Activated naive CD8-positive, alpha-beta T cell treated with anti-CD3 and anti-CD28 coated beads, Interleukin-2, amount 50 U/mL, for 24 hours (primary cell): ENCODE data around the gene FEM1A.
"Not testable (repeated sequence)": the region's sequence is repeated elsewhere in the genome, so short reads cannot be mapped to it uniquely, and the experiment has no call there.

Experiments used
- ATAC-seq: fragments of 150-1000 bp; cut with Tn5 transposase; one replicate; pipeline ENCODE4 v1.10.0; 2021
- DNase-seq: peaks from one replicate; pipeline ENCODE4 v3.0.0; 2021
- H3K27ac Mint-ChIP-seq: one replicate; pipeline ENCODE4 v1.8.0; 2021; ENCODE audit warnings: mild to moderate bottlenecking, mixed read lengths
- H3K27me3 Mint-ChIP-seq: one replicate; pipeline ENCODE4 v1.8.0; 2021; ENCODE audit warnings: mixed read lengths
- H3K36me3 Mint-ChIP-seq: one replicate; pipeline ENCODE4 v1.8.0; 2021; ENCODE audit warnings: low read depth, mixed read lengths
- H3K4me1 Mint-ChIP-seq: one replicate; pipeline ENCODE4 v1.8.0; 2021; ENCODE audit warnings: mixed read lengths
- H3K4me3 Mint-ChIP-seq: one replicate; pipeline ENCODE4 v1.8.0; 2021; ENCODE audit warnings: mild to moderate bottlenecking, moderate library complexity, mixed read lengths
- H3K9me3 Mint-ChIP-seq: one replicate; pipeline ENCODE4 v1.8.0; 2021; ENCODE audit warnings: mixed read lengths

FEM1A gene

DNA sequence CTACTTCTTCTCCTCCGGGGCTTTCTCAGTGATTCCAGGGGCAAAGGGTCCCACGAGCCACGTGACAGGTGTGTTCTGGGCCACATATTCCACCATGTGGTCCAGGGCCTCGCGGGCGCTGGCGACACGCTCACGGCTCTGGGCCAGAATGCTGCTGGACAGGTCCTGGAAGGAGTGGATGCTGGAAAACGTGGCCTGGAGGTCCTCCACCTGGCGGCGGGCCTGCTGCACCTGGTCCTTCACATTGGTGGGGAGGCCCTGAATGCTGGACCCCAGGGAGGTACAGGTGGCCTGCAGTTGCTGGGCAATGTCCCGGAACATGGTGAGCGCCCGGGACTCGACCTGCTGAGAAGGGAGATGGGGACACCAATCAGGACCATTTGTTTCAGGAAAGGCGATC is 47.7 kb downstream of the FEM1A start:
- H3K9me3 Mint-ChIP-seq: no peaks in the 10 kb centered on the region
- H3K27me3 Mint-ChIP-seq: no peaks in the 10 kb centered on the region
- H3K4me3 Mint-ChIP-seq: no peak overlapping the region
- no peak for DNase-seq
- ATAC-seq: no peak
- no peaks in the 10 kb centered on the region for H3K36me3 Mint-ChIP-seq
- no peak overlapping the region for H3K27ac Mint-ChIP-seq
- peaks cover 19% of the 10 kb centered on the region for H3K4me1 Mint-ChIP-seq

DNA sequence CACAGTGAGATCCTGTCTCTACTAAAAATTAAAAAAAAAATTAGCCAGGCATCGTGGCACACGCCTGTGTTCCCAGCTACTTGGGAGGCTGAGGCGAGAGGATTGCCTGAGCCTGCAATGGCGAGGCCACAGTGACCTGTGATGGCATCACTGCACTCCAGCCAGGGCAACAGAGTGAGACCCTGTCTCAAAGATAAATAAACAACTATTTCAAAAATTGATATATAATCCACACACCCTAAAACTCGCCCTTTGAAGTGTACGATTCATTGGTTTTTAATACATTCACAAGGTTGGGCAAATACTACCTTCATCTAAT is 52.1 kb downstream of the FEM1A start:
- H3K27me3 Mint-ChIP-seq: no peaks in the 10 kb centered on the region
- DNase-seq: no peak
- peaks cover 2% of the 10 kb centered on the region for H3K36me3 Mint-ChIP-seq
- H3K4me1 Mint-ChIP-seq: peaks cover 14% of the 10 kb centered on the region
- H3K4me3 Mint-ChIP-seq: no peak overlapping the region
- no peak for ATAC-seq
- H3K9me3 Mint-ChIP-seq: no peaks in the 10 kb centered on the region
- H3K27ac Mint-ChIP-seq: no peak overlapping the region

DNA sequence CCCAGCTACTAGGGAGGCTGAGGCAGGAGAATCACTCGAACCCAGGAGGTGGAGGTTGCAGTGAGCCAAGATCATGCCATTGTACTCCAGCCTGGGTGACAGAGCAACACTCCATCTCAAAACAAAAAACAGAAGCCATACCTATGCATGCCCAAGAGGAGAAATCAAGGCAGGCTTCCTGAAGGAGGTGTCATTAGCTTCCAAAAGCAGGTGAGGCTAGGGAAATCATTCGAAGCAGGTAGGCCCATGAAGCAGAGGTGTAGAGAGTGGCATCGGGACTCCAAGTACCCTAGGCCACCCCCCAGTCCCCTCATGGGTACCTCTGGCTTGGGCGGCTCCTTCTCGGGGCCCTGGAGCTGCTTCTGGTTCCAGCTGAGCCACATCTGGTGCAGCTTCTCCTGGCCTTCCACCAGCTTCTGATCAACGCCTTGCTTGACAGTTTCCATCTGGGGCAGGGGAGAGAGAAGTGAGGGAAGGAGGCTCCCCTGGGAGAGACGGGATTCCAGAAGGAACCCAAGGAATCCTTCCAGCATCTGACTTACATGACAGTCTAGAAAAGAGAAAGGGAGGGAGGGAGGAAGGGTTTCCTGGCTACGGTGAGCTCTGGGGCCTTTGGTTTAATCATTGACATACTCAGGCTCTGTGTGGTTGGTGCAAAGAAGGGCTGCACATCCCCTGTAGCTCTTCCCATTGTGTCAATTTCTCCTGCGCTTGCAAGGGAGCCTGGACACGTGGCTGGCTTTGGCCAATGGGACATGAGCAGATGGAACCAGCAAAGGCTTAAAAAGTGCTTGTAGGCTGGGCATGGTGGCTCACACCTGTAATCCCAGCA is 53.0 kb downstream of the FEM1A start:
- Mint-ChIP-seq H3K4me3 (no peak overlapping the region), H3K36me3 (peaks cover 2% of the 10 kb centered on the region), H3K27ac (no peak overlapping the region), H3K27me3 (no peaks in the 10 kb centered on the region), H3K9me3 (no peaks in the 10 kb centered on the region), H3K4me1 (peaks cover 14% of the 10 kb centered on the region)
- no peak for ATAC-seq
- no peak for DNase-seq

DNA sequence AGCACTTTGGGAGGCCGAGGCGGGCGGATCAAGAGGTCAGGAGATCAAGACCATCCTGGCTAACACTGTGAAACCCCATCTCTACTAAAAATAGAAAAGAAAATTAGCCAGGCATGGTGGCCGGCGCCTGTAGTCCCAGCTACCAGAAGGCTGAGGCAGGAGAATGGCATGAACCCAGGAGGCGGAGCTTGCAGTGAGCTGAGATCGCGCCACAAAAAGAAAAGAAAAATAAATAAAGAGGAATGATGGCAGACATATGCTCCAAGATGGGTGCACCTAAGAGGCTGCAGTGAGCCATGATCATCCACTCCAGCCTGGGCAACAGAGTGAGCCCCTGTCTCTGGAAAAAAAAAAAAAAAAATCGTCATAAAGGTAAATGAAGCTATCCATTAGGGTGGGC is 54.4 kb downstream of the FEM1A start:
- H3K27me3 Mint-ChIP-seq, H3K9me3 Mint-ChIP-seq, H3K36me3 Mint-ChIP-seq, DNase-seq, H3K4me3 Mint-ChIP-seq, H3K4me1 Mint-ChIP-seq, H3K27ac Mint-ChIP-seq, ATAC-seq: not testable (repeated sequence)

DNA sequence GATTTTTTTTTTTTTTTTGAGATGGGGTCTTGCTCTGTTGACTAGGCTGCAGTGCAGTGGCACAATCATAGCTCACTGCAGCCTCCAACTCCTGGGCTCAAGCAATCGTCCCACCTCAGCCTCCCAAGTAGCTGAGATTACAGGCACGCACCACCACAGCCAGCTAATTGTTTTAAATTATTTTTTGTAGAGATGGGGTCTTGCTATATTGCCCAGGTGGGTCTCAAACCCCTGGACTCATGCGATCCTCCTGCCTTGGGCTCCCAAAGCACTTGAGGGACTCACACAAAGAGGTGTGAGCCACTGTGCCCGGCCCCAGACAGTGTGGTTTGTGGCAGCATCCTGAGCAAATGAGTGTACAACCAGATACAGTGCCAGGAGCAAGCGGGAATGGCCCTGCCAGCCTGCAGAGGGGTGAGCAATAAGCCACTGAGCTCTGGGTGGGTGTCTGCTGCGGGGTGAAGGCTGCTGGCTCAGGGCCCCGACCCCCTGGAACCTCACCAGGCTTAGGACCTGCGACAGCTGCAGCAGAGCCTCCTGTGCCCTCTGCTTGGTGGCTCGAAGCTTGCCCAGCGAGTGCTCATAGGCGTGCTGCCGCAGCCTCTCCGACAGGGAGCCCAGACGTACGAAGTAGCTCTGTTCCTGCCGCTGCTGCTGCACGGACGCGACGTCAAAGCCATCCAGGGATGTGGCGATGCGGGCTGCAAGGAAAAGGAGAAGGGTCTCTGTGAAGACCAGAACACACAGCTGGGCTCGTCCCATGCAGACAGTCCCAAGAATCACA is 55.8 kb downstream of the FEM1A start:
- H3K36me3 Mint-ChIP-seq: peaks cover 2% of the 10 kb centered on the region
- no peak overlapping the region for H3K4me3 Mint-ChIP-seq
- H3K4me1 Mint-ChIP-seq: no peaks in the 10 kb centered on the region
- H3K27ac Mint-ChIP-seq: no peak overlapping the region
- H3K9me3 Mint-ChIP-seq: no peaks in the 10 kb centered on the region
- no peak for DNase-seq
- ATAC-seq: no peak
- H3K27me3 Mint-ChIP-seq: no peaks in the 10 kb centered on the region

DNA sequence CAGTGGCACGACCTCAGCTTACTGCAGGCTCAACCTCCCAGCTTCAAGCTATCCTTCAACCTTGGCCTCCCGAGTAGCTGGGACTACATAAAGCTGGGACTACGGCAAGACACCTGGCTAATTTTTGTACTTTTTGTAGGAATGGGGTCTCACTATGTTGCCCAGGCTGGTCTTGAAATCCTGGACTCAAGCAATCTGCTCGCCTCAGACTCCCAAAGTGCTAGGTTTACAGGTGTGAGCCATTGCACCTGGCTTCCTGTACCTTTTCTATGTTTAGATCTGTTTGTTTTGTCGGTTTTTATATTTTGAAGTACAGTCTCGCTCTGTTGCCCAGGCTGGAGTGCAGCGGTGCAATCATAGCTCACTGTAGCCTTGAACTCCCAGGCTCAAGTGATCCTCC is 57.5 kb downstream of the FEM1A start:
- no peak for DNase-seq
- Mint-ChIP-seq H3K27ac (no peak overlapping the region), H3K4me3 (no peak overlapping the region), H3K4me1 (no peaks in the 10 kb centered on the region), H3K36me3 (peaks cover 2% of the 10 kb centered on the region), H3K9me3 (no peaks in the 10 kb centered on the region), H3K27me3 (no peaks in the 10 kb centered on the region)
- ATAC-seq: no peak
